ENCODE measurements around the gene SLC25A38. TPM values are rescaled to one million over a fixed set of nuclear protein-coding genes. Genes with fewer than 3 reads are reported as not detected.

Gene SLC25A38
- total and polyA plus RNA-seq, 8 donors, result 14.2 to 29.4 (median 24.0) TPM

DNA sequence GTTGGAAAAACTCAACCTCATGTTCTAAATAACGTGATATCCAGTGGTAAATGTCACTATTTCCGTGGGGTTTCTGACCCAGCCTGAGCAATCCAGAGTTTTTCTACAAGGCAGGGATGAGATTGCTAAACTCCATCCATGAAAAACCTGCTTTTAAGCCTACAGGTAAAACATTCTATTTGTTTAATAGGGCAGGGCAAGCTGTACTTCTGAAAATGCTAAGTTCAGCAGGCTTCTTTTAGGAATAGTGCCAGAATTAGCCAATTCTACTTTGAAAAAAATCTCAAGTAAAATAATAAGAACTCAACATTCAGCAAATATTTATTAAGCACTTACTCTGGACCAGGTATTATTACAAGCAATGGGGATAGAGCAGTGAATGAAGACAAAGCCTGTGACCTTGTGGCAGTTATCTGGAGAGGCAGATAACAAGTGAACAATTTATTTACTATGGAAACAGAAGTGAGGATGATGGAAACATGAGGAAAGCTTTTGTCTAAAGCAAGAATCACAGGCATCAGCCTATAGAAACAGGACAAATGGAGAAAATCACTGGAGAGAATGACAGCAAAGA lies 36.7 kb downstream of the SLC25A38 start:
- intact Hi-C loops (cut with DNase I), result no loop called here
- Histone ChIP-seq H3K27ac (no peak overlapping the region), H3K9me3 (no peaks in the 10 kb centered on the region), H3K36me3 (no peaks in the 10 kb centered on the region), H3K27me3 (no peaks in the 10 kb centered on the region), H3K4me1 (no peaks in the 10 kb centered on the region), H3K4me3 (no peak overlapping the region)
- WGBS, 2 donors, result 76 to 86% methylated on average over 2 of the region's 2 CpGs
- ATAC-seq (no peak), FAIRE-seq (no peak), DNase-seq (no peak)
- TF ChIP-seq, protein P1, sequence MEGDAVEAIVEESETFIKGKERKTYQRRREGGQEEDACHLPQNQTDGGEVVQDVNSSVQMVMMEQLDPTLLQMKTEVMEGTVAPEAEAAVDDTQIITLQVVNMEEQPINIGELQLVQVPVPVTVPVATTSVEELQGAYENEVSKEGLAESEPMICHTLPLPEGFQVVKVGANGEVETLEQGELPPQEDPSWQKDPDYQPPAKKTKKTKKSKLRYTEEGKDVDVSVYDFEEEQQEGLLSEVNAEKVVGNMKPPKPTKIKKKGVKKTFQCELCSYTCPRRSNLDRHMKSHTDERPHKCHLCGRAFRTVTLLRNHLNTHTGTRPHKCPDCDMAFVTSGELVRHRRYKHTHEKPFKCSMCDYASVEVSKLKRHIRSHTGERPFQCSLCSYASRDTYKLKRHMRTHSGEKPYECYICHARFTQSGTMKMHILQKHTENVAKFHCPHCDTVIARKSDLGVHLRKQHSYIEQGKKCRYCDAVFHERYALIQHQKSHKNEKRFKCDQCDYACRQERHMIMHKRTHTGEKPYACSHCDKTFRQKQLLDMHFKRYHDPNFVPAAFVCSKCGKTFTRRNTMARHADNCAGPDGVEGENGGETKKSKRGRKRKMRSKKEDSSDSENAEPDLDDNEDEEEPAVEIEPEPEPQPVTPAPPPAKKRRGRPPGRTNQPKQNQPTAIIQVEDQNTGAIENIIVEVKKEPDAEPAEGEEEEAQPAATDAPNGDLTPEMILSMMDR (IDR thresholded peaks at IDR 0.05), result no peak

DNA sequence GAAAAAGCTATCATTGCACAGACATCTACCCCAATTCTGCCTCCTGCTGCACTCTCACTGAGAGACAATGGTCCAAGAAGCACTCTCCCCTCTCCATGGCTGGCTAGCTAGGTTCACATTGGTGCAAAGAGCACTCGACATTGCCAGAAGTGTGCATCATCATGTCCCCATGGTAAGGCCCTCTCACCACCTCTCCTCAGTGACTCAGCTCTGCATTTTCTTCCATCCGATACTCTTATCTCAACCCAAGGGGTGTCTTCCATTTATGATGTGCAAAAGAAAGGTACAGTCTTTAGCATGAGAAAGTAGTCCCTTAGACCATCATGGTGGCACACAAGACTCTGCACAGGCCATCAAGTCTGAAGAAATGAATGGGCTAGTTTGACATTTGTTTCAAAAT lies 37.4 kb downstream of the SLC25A38 start:
- ATAC-seq (no peak), DNase-seq (no peak), FAIRE-seq (no peak)
- H3K4me3 ChIP-seq, result no peak overlapping the region
- H3K27me3 ChIP-seq, result no peaks in the 10 kb centered on the region
- intact Hi-C loops (cut with DNase I), result no loop called here
- TF ChIP-seq, protein P1 (IDR thresholded peaks at IDR 0.05), result no peak
- H3K9me3 ChIP-seq, result no peaks in the 10 kb centered on the region
- no peak overlapping the region for H3K27ac ChIP-seq
- H3K36me3 ChIP-seq, result no peaks in the 10 kb centered on the region
- 79 to 86% methylated on average over 2 of the region's 2 CpGs for WGBS, 2 donors
- no peaks in the 10 kb centered on the region for H3K4me1 ChIP-seq

DNA sequence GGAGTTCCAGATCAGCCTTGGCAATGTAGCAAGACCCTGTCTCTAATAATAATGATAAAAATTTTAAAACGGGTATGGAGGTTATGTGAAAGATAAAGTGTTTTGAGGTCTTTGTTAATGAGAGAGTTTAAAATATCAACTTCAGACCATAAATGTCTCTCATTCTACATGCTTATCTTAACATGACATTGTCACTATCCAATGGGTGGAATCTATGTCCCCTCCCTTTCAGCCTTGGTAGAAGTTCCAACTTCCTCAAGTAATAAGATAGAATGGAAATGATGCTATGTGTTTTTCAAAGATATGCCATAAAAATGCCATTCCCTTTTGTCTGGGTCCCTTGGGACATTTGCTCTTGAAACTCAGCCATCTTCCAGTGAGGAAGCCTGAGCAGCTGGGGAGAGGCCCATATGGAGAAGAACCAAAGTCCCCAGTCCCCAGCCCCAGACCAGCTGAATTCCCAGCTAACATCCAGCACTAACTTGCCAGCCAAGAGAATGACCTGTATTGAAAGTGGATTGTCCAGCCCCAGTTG lies 40.3 kb downstream of the SLC25A38 start:
- H3K9me3 ChIP-seq, result no peaks in the 10 kb centered on the region
- no peaks in the 10 kb centered on the region for H3K36me3 ChIP-seq
- no peak for FAIRE-seq
- 48 to 66% methylated on average over 1 of the region's 1 CpG for WGBS, 2 donors
- no peak for ATAC-seq
- H3K27ac ChIP-seq, result no peak overlapping the region
- H3K4me1 ChIP-seq, result no peaks in the 10 kb centered on the region
- TF ChIP-seq, protein P1 (IDR thresholded peaks at IDR 0.05), result no peak
- no peak overlapping the region for H3K4me3 ChIP-seq
- DNase-seq, result no peak
- intact Hi-C loops (cut with DNase I), result no loop called here
- no peaks in the 10 kb centered on the region for H3K27me3 ChIP-seq

- 0 to 87% methylated on average over 1 of the region's 1 CpG for WGBS, 2 donors
- DNase-seq (no peak), FAIRE-seq (no peak), ATAC-seq (no peak)
- intact Hi-C loops (cut with DNase I), result no loop called here
- Histone ChIP-seq H3K4me3 (no peak overlapping the region), H3K4me1 (no peaks in the 10 kb centered on the region), H3K27me3 (no peaks in the 10 kb centered on the region), H3K9me3 (no peaks in the 10 kb centered on the region), H3K36me3 (no peaks in the 10 kb centered on the region), H3K27ac (no peak overlapping the region)
- TF ChIP-seq, protein P1 (IDR thresholded peaks at IDR 0.05), result no peak
Measured at GRCh38 chr3:39426312-39426711, 43.1 kb downstream of the SLC25A38 start.

- no peak for DNase-seq
- Histone ChIP-seq H3K27ac (no peak overlapping the region), H3K27me3 (no peaks in the 10 kb centered on the region), H3K36me3 (no peaks in the 10 kb centered on the region), H3K4me3 (no peak overlapping the region), H3K9me3 (no peaks in the 10 kb centered on the region), H3K4me1 (no peaks in the 10 kb centered on the region)
- intact Hi-C loops (cut with DNase I), result no loop called here
- WGBS, 2 donors, result 73 to 100% methylated on average over 1 of the region's 1 CpG
- FAIRE-seq, result no peak
- no peak for ATAC-seq
- TF ChIP-seq, protein P1 (IDR thresholded peaks at IDR 0.05), result no peak
Measured at GRCh38 chr3:39427506-39427905, 44.3 kb downstream of the SLC25A38 start.

Measured in pancreas (tissue), 10 donors.